ENCODE measurements around the gene NPHP3. TPM values are rescaled to one million over a fixed set of nuclear protein-coding genes. Genes with fewer than 3 reads are reported as not detected.

NPHP3 gene, protein sequence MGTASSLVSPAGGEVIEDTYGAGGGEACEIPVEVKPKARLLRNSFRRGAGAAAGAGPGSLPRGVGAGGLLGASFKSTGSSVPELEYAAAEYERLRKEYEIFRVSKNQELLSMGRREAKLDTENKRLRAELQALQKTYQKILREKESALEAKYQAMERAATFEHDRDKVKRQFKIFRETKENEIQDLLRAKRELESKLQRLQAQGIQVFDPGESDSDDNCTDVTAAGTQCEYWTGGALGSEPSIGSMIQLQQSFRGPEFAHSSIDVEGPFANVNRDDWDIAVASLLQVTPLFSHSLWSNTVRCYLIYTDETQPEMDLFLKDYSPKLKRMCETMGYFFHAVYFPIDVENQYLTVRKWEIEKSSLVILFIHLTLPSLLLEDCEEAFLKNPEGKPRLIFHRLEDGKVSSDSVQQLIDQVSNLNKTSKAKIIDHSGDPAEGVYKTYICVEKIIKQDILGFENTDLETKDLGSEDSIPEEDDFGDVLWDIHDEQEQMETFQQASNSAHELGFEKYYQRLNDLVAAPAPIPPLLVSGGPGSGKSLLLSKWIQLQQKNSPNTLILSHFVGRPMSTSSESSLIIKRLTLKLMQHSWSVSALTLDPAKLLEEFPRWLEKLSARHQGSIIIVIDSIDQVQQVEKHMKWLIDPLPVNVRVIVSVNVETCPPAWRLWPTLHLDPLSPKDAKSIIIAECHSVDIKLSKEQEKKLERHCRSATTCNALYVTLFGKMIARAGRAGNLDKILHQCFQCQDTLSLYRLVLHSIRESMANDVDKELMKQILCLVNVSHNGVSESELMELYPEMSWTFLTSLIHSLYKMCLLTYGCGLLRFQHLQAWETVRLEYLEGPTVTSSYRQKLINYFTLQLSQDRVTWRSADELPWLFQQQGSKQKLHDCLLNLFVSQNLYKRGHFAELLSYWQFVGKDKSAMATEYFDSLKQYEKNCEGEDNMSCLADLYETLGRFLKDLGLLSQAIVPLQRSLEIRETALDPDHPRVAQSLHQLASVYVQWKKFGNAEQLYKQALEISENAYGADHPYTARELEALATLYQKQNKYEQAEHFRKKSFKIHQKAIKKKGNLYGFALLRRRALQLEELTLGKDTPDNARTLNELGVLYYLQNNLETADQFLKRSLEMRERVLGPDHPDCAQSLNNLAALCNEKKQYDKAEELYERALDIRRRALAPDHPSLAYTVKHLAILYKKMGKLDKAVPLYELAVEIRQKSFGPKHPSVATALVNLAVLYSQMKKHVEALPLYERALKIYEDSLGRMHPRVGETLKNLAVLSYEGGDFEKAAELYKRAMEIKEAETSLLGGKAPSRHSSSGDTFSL (N-terminal part only)
- 10 to 100 TPM; 20.6 to 22.7 TPM for total RNA-seq
- polyA plus RNA-seq (ENCODE audit: insufficient read length in 6 of 6) = 100 to 1,000 TPM in 2 of 6 donors, 10 to 100 TPM in 4; 77.0 to 110 (median 88.3) TPM
- long read RNA-seq, donor 1, full-length matches to known transcripts = 4 of 21 reads
- long read RNA-seq, donor 1, partial matches to known transcripts = 17 of 21 reads
- long read RNA-seq, donor 1, other reads (novel, unspliced or antisense) = 0 of 21 reads
- long read RNA-seq, donor 2, full-length matches to known transcripts = 4 of 17 reads
- long read RNA-seq, donor 2, partial matches to known transcripts = 13 of 17 reads
- long read RNA-seq, donor 2, other reads (novel, unspliced or antisense) = 0 of 17 reads
- long read RNA-seq, donor 3, partial matches to known transcripts = 5 of 5 reads
- long read RNA-seq, donor 3, other reads (novel, unspliced or antisense) = 0 of 5 reads
- long read RNA-seq, donor 4, partial matches to known transcripts = 0 of 1 reads
- long read RNA-seq, donor 4, other reads (novel, unspliced or antisense) = 1 of 1 reads
- long read RNA-seq, donor 5, partial matches to known transcripts = 9 of 10 reads
- long read RNA-seq, donor 5, other reads (novel, unspliced or antisense) = 0 of 10 reads
- long read RNA-seq, donor 6, full-length matches to known transcripts = 2 of 13 reads
- long read RNA-seq, donor 6, partial matches to known transcripts = 11 of 13 reads
- long read RNA-seq, donor 6, other reads (novel, unspliced or antisense) = 0 of 13 reads
- long read RNA-seq, donor 7, partial matches to known transcripts = 9 of 10 reads
- long read RNA-seq, donor 7, other reads (novel, unspliced or antisense) = 0 of 10 reads
- long read RNA-seq, donor 8, full-length matches to known transcripts = 1 of 1 reads
- long read RNA-seq, donor 8, partial matches to known transcripts = 0 of 1 reads
- long read RNA-seq, donor 8, other reads (novel, unspliced or antisense) = 0 of 1 reads
- long read RNA-seq, donor 9 = 0 reads
- long read RNA-seq, donor 10 = 0 reads
- long read RNA-seq, donor 11, partial matches to known transcripts = 16 of 16 reads
- long read RNA-seq, donor 11, other reads (novel, unspliced or antisense) = 0 of 16 reads
- long read RNA-seq, donor 12, full-length matches to known transcripts = 1 of 17 reads
- long read RNA-seq, donor 12, partial matches to known transcripts = 16 of 17 reads
- long read RNA-seq, donor 12, other reads (novel, unspliced or antisense) = 0 of 17 reads

- peak in 1 of 2 donors; percentile 1 for TF ChIP-seq CTCF (IDR thresholded peaks at IDR 0.05)
- Histone ChIP-seq H3K9me3 (no peaks in the 10 kb centered on the region), H3K36me3 (peaks cover 0 to 15% of the 10 kb centered on the region in 2 donors), H3K4me1 (peaks cover 13 to 35% of the 10 kb centered on the region in 2 donors), H3K27ac (peak within 1 kb of the TSS; percentile 92 to 93), H3K27me3 (no peaks in the 10 kb centered on the region), H3K4me3 (peak within 1 kb of the TSS; percentile 77 to 89)
- DNase-seq (peak; percentile 96 to 99 (median 98)), ATAC-seq (peak; percentile 91)
- intact Hi-C loops (cut with DNase I) = no loop called here
These were observed at the start of gene NPHP3 for GRCh38 chr3:132722165-132723023. NPHP3 (minus strand) TSS chr3:132722409; CDS start chr3:132722355, 54 bp downstream.

- no peaks in the 10 kb centered on the region for H3K27me3 ChIP-seq
- no peak overlapping the region for H3K27ac ChIP-seq
- no peaks in the 10 kb centered on the region for H3K4me1 ChIP-seq
- no peaks in the 10 kb centered on the region for H3K9me3 ChIP-seq
- TF ChIP-seq CTCF (IDR thresholded peaks at IDR 0.05) = no peak
- no peak for ATAC-seq
- H3K36me3 ChIP-seq = no peaks in the 10 kb centered on the region
- DNase-seq = no peak
- H3K4me3 ChIP-seq = no peak overlapping the region
- intact Hi-C loops (cut with DNase I) = no loop called here
These were observed 36.5 kb upstream of the NPHP3 start for GRCh38 chr3:132758740-132759139.

- TF ChIP-seq CTCF (IDR thresholded peaks at IDR 0.05) = no peak
- no peak overlapping the region for H3K4me3 ChIP-seq
- no peaks in the 10 kb centered on the region for H3K36me3 ChIP-seq
- ATAC-seq (peak; percentile 31), DNase-seq (no peak)
- no peak overlapping the region for H3K27ac ChIP-seq
- H3K4me1 ChIP-seq = no peaks in the 10 kb centered on the region
- H3K9me3 ChIP-seq = no peaks in the 10 kb centered on the region
- H3K27me3 ChIP-seq = no peaks in the 10 kb centered on the region
- intact Hi-C loops (cut with DNase I) = no loop called here
These were observed 34.0 kb upstream of the NPHP3 start for GRCh38 chr3:132756108-132756650.

All from left lung (tissue), 14 donors.